Measurements from ENCODE around the gene FAM25G.

FAM25G gene

DNA sequence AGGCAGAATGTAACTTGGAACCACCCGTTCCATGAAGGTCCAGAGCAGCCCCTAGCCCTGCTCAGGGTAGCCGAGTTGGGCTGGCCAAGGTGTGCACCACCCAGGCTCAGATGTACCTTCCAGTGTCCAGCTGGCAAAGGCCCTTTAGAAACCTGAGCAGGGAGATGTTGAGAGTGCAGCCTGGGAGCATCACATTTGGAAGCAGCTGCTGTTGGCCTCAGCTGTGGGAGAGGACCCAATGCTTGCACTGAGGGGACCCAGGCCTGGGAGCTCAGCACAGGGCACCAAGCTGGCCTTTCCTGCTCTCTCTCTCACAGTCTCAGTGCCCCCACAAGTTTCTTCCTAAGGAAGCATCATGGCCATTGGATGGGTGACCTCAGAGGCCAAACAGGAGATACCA lies 41.1 kb downstream of the FAM25G start:
- H3K4me3 ChIP-seq, result no peak overlapping the region
- H3K27ac ChIP-seq, result no peak overlapping the region

DNA sequence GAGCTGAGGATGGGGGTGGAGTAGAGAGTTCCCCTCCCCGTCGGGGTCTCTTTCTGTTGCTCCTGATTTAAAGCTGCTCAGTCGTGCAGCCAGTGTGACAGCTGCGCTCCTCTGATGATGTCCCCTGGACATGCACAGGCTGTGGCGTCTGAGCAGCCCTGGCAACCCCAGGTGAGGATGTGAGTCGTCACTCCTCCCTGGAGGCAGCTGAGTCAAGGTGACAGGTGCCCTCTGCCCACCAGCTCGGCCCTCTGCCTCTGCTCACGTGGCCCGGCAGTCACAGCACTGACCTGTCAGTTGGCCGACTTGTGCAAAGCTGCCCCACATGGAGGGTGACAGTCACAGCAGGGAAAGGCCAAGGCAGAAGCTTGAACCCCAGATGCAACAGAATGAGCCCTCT lies 41.5 kb downstream of the FAM25G start:
- no peak overlapping the region for H3K4me3 ChIP-seq
- no peak overlapping the region for H3K27ac ChIP-seq

- Histone ChIP-seq H3K4me3 (no peak overlapping the region), H3K27ac (no peak overlapping the region)
These were observed 42.2 kb downstream of the FAM25G start for GRCh38 chr10:47449102-47449978.

DNA sequence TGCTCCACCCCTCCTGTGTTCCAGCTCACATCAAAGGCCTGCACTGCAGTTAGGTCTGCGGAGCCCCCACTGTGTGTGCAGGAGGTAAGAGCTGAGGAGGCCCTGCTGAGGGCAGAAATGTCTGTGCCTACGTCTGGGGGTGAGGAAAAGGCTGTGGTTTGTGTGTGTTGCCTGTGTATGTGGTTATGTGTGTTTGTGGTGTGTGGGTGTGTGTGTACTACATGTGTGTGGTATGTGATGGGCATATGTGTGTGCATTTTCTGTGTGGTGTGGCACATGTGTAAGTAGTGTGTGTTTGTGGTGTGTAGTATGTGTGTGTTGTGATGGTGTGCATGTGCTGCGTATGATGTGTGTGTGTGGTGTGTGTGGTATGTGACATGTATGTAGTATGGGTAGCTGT lies 43.8 kb downstream of the FAM25G start:
- H3K4me3 ChIP-seq, result no peak overlapping the region
- H3K27ac ChIP-seq, result no peak overlapping the region

DNA sequence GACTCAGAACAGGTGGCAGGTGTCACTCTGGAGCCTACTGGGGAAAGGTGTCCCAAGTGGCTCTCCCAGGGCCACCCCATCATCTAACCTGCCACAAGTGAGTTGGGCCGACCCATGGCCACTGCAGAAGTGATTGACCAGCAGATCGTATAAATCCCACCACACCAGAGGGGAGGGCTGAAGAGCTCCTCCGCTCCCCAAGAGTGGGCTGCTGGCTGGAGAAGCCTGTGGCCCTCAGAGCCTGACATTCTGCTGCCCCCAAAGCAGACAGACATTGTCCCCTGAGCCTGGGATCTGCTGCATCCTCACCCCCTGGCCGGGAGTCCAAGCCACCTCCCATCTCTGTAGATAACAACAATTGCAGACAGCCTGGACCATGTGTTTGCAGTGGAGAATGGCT lies 44.3 kb downstream of the FAM25G start:
- Histone ChIP-seq H3K27ac (no peak overlapping the region), H3K4me3 (no peak overlapping the region)

- Histone ChIP-seq H3K4me3 (no peak overlapping the region), H3K27ac (no peak overlapping the region)
These were observed 45.8 kb downstream of the FAM25G start for GRCh38 chr10:47445720-47446119.

- H3K27ac ChIP-seq, result no peak overlapping the region
These were observed 47.5 kb downstream of the FAM25G start for GRCh38 chr10:47444047-47444446.

DNA sequence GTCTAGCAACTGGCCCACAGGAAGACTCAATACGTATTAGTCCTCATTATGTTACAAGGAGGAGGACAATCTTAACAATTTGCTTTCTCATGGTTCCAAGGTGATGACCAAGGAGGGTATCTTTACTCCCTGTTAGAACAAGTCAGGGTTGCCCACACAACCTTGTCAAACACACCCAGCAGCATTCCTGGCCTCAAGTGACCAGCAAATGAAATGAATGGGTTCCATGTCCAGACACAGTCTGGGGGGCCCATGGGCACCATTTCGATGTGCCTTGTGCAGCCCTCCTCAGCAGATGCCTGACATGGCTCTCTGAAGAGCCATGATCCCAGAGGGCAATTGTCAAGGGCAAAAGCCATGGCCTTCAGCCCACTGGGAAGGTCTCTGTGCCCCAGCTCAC lies 48.4 kb downstream of the FAM25G start:
- H3K27ac ChIP-seq, result no peak overlapping the region

More at GRCh38 chr10:47444047-47444446, 47.5 kb downstream of the FAM25G start:
- H3K4me3 ChIP-seq, result no peak overlapping the region

DNA sequence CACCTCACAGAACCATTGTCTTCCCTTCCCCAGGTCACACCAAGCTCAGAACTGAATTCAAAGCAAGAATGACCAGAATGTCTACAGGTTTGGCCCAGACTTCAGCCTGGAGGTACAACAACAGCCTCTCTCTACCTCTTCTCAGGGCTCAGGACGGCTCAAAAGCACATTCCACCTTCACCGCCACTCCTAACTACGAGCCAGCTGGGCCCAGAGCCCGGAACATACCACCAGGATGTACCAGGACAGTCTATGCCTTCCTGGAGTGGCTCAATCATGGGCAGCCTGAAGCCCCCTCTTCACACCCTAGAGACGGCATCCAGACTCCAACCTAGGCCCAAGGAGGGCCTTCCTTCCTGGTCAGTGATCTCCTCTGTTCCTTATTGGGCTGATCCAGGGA lies 49.1 kb downstream of the FAM25G start:
- Histone ChIP-seq H3K4me3 (no peak overlapping the region), H3K27ac (no peak overlapping the region)

More for the DNA sequence above, 48.4 kb downstream of the FAM25G start:
- H3K4me3 ChIP-seq, result no peak overlapping the region

- Histone ChIP-seq H3K27ac (no peak overlapping the region), H3K4me3 (no peak overlapping the region)
These were observed 49.6 kb downstream of the FAM25G start for GRCh38 chr10:47441938-47442337.

DNA sequence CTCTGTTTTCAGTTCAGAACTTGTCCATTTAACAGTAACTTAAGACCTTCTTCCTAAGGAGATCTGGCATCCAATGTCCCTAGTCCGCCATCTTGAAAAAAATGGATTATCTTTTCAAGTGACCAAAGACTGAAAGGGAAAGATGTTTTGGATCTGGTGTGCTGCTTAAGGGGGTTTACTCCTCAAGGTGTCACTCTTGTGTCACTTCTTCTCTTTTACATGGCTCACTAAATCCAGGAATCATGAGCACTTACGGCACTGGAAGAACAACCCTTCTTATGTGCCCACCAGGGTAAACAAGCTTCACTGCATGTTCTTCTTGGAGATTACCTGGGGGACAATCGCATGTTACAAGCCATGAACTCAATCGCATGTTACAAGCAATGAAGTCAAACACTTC lies 51.3 kb downstream of the FAM25G start:
- H3K4me3 ChIP-seq, result no peak overlapping the region
- H3K27ac ChIP-seq, result no peak overlapping the region

DNA sequence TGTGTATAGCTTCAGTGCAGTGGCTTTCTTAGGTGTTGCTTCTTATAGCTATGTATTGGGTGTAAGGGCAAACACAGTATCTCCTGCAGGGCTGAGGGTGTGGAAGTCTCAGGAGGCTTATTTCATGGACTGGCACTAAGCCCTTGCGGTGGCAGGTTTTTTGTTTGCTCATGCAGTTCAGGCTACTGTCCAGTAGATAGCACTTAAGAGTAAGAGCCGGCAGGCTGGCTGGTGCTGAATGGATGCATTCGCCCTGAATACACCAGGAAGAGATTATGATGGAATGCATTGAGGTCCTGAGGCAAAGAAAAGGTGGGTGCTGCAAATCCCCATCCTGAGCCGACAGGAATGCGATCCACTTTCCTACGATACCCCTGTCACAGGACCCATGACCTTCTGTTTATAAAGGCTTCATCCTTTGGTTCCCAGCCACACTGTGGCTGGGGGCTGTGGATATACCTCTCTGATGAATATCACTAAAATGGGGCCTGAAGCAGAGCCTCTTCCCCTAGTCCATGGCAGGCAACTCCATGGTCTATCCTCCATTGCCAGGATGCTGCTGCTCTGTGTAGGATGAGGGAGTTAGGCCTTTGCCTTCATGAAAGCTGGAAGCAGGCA lies 52.5 kb downstream of the FAM25G start:
- Histone ChIP-seq H3K4me3 (no peak overlapping the region), H3K27ac (no peak overlapping the region)

Data from skin epidermis (tissue), 12 donors.